ENCODE results near the gene SEBOX.
A peak's percentile ranks its signal among the peaks of the same experiment; 100 is the strongest.

The SEBOX gene

DNA sequence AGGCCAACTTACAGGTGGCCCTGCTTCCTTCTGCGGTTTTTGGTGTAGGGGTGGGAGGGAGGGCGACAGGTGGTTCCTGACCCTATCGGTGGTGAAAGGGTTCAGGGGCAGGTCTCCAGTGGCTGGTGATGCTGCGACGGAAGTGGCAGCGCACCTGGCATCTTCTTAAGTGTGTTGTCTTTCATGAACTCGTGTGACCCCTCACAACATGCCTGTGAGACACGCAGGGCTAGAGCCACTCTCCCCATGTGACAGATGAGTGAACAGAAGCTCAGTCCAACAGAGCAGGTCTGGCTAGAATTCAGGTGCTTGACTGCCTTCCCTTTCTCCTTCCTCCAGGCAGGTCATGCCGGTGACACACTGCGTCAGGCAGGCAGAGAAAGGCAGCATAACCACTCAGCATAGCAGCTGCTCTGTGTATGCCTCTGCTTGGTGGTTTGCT lies 21.5 kb downstream of the SEBOX start:
- no peaks in the 10 kb centered on the region for H3K9me2 ChIP-seq (replicated peaks; ENCODE audit: insufficient read depth, low read length)
- no peak overlapping the region for H3K9ac ChIP-seq (ENCODE audit: low read length)

GRCh38 chr17:28342313-28342712 lies 22.7 kb downstream of the SEBOX start:
- H2AFZ ChIP-seq (ENCODE audit: low read length) = no peak overlapping the region
- peaks cover 26% of the 10 kb centered on the region for H3K4me1 ChIP-seq (ENCODE audit: low read length)
- H3F3A ChIP-seq (ENCODE audit: insufficient read depth, low read length) = peaks cover 22% of the 10 kb centered on the region
- no peak overlapping the region for H3K4me2 ChIP-seq (ENCODE audit: low read depth, low read length)
- TF ChIP-seq EZH2phosphoT487 (IDR thresholded peaks at IDR 0.05; ENCODE audit: low read length) (no peak), CTCF (IDR thresholded peaks at IDR 0.05; ENCODE audit: low read length) (no peak), EZH2 (optimal IDR thresholded peaks at IDR 0.05; ENCODE audit: low read depth, low read length) (no peak)
- H3K9ac ChIP-seq (ENCODE audit: low read length) = no peak overlapping the region
- peaks cover 13% of the 10 kb centered on the region for H3K79me2 ChIP-seq (ENCODE audit: low read length)
- H3K9me2 ChIP-seq (replicated peaks; ENCODE audit: insufficient read depth, low read length) = no peaks in the 10 kb centered on the region
- H3K36me3 ChIP-seq (replicated peaks; ENCODE audit: insufficient read depth, low read length) = peaks cover 7% of the 10 kb centered on the region; the same call in 1 of the 2 replicates
- H3K27ac ChIP-seq (ENCODE audit: low read length) = no peak overlapping the region; the same call in 1 of the 2 replicates
- no peaks in the 10 kb centered on the region for H3K9me3 ChIP-seq (replicated peaks; ENCODE audit: insufficient read depth, low read length)
- H4K20me1 ChIP-seq (ENCODE audit: insufficient read depth, low read length) = no peaks in the 10 kb centered on the region
- no peak for DNase-seq
- H3K27me3 ChIP-seq (replicated peaks; ENCODE audit: insufficient read depth, low read length) = no peaks in the 10 kb centered on the region
- no peak overlapping the region for H3K4me3 ChIP-seq (ENCODE audit: low read length)

More for the DNA sequence above, 21.5 kb downstream of the SEBOX start:
- Histone ChIP-seq H3K4me2 (ENCODE audit: low read depth, low read length) (peak overlapping the region; percentile 48), H3K27me3 (replicated peaks; ENCODE audit: insufficient read depth, low read length) (no peaks in the 10 kb centered on the region), H3K36me3 (replicated peaks; ENCODE audit: insufficient read depth, low read length) (peaks cover 14% of the 10 kb centered on the region), H3K4me3 (ENCODE audit: low read length) (no peak overlapping the region), H3K27ac (ENCODE audit: low read length) (peak overlapping the region; percentile 75; the same call in 1 of the 2 replicates), H2AFZ (ENCODE audit: low read length) (no peak overlapping the region), H3F3A (ENCODE audit: insufficient read depth, low read length) (peaks cover 22% of the 10 kb centered on the region), H3K9me3 (replicated peaks; ENCODE audit: insufficient read depth, low read length) (no peaks in the 10 kb centered on the region), H3K79me2 (ENCODE audit: low read length) (peaks cover 6% of the 10 kb centered on the region; the same call in 1 of the 2 replicates), H3K4me1 (ENCODE audit: low read length) (peaks cover 26% of the 10 kb centered on the region), H4K20me1 (ENCODE audit: insufficient read depth, low read length) (no peaks in the 10 kb centered on the region)
- no peak for TF ChIP-seq CTCF (IDR thresholded peaks at IDR 0.05; ENCODE audit: low read length)
- no peak for TF ChIP-seq EZH2 (optimal IDR thresholded peaks at IDR 0.05; ENCODE audit: low read depth, low read length)
- TF ChIP-seq EZH2phosphoT487 (IDR thresholded peaks at IDR 0.05; ENCODE audit: low read length) = no peak
- DNase-seq = peak; percentile 90

DNA sequence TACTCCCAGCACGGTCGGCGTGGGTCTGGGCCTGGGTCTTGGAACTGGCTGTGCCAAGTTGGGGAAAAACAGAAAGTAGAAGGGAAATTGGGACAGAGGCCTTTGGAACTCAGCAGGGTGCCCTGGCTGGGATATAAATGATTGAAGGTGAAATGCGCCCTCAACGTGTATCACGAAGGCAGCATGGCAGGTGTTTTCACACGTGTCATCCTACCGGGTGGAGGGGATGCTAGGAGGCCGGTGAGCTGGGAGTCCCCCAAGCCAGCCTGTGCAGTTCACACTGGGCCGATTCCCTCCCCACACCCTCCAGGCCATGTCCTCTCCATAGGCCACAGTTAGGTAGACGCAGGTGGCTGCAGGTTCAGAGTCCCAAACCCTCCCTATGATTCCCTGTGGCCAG lies 23.5 kb downstream of the SEBOX start:
- peaks cover 7% of the 10 kb centered on the region; the same call in 1 of the 2 replicates for H3K36me3 ChIP-seq (replicated peaks; ENCODE audit: insufficient read depth, low read length)
- H3K4me2 ChIP-seq (ENCODE audit: low read depth, low read length) = no peak overlapping the region
- H3F3A ChIP-seq (ENCODE audit: insufficient read depth, low read length) = peaks cover 22% of the 10 kb centered on the region
- H3K4me1 ChIP-seq (ENCODE audit: low read length) = peaks cover 32% of the 10 kb centered on the region
- no peak overlapping the region for H2AFZ ChIP-seq (ENCODE audit: low read length)
- peaks cover 21% of the 10 kb centered on the region for H3K79me2 ChIP-seq (ENCODE audit: low read length)
- no peaks in the 10 kb centered on the region for H3K27me3 ChIP-seq (replicated peaks; ENCODE audit: insufficient read depth, low read length)
- TF ChIP-seq EZH2phosphoT487 (IDR thresholded peaks at IDR 0.05; ENCODE audit: low read length) (no peak), CTCF (IDR thresholded peaks at IDR 0.05; ENCODE audit: low read length) (no peak), EZH2 (optimal IDR thresholded peaks at IDR 0.05; ENCODE audit: low read depth, low read length) (no peak)
- no peaks in the 10 kb centered on the region for H3K9me2 ChIP-seq (replicated peaks; ENCODE audit: insufficient read depth, low read length)
- no peak overlapping the region for H3K27ac ChIP-seq (ENCODE audit: low read length)
- DNase-seq = no peak
- H4K20me1 ChIP-seq (ENCODE audit: insufficient read depth, low read length) = no peaks in the 10 kb centered on the region
- no peak overlapping the region for H3K9ac ChIP-seq (ENCODE audit: low read length)
- H3K4me3 ChIP-seq (ENCODE audit: low read length) = no peak overlapping the region
- H3K9me3 ChIP-seq (replicated peaks; ENCODE audit: insufficient read depth, low read length) = no peaks in the 10 kb centered on the region
